Stimulated activated CD8-positive, alpha-beta memory T cell treated with anti-CD3 and anti-CD28 coated beads, Interleukin-7, amount 100 ng/mL, for 1 hour (primary cell): ENCODE results near the gene NDUFA12.
A peak's percentile ranks its signal among the peaks of the same experiment; 100 is the strongest.

Source experiments
- DNase-seq, 2 donors: peaks; one replicate each; pipeline ENCODE4 v3.0.0-alpha.2; 2020; ENCODE audit warnings: low read depth in 2 of 2

The NDUFA12 gene

DNA sequence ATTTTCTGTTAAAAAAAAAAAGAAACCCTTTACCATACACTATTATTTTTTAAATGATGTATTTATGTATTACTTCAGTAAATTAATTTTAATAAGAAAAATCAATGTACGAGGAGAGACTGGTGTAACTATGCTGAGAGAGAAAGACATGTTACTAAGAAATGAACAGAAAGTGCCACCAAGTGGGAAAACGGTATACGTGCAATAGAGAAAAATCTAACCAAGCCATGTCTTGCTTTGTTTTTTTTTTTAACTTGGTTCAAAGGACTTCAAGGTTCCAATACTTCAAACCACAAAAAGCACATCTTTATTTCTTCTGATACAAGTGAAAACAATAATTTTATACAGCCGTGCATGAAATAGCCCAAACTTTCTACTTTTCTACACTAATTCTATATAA is 22.9 kb downstream of the NDUFA12 start:
- no peak for DNase-seq

DNA sequence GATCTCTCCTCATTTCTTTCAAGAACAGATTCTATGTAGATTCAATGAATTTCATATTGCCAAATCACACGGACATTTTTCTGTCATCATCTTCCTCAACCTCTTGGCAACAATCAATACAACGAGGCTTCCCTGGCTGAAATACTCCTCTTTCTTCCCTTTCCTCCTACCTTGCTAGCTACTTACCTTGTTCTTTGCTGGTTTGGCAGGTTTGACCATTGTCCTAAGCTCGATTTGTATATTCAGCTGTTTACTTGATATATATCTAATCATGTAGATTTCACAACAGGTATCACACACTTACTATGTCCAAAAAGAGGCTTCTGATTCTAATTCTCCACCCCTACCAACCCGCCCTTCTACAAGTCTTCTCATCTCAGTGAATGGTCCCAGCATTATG is 23.6 kb downstream of the NDUFA12 start:
- no peak for DNase-seq

GRCh38 chr12:94977766-94978468 is 25.6 kb downstream of the NDUFA12 start:
- DNase-seq, result no peak

DNA sequence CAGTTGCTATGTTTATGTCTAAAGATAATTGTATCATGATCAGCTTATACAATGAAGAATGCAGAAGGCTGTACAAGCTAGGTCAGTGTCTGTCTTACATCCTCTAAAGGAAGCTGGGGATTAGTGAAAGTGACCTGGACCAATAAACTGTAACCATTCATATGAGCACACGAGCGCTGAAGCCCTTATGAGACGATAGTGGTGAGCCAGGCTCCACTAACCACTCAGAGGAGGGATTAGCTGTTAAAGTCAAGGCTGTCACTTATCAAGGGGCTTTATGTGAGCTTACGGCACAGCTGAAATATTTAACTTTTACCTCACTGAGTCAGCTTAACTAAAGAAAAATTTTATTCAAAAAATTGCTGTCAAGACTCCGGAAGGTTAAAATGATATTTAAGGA is 30.3 kb downstream of the NDUFA12 start:
- no peak for DNase-seq

- no peak for DNase-seq
Observed at GRCh38 chr12:94972795-94973194, 30.7 kb downstream of the NDUFA12 start.

- DNase-seq, result no peak
Observed at GRCh38 chr12:94971923-94972322, 31.6 kb downstream of the NDUFA12 start.

DNA sequence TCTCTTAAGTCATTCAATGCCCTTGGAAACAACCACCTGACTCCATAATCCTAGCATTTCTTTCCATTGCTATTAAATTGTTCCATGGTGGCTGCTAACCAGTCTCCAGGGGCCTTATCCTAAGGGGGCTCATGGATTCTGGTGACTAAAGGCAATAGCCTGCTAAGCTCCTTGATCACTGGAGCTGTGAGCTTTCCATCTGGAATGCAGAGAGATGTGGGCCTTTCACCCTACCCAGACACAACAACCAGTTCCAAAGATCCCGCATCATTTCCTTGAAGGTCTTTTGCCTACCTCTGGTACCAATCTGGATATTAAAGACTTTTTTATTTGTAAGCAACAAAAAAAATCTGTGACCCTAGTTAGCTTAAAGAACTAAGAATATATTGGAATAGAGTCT is 32.9 kb downstream of the NDUFA12 start:
- DNase-seq, result no peak

DNA sequence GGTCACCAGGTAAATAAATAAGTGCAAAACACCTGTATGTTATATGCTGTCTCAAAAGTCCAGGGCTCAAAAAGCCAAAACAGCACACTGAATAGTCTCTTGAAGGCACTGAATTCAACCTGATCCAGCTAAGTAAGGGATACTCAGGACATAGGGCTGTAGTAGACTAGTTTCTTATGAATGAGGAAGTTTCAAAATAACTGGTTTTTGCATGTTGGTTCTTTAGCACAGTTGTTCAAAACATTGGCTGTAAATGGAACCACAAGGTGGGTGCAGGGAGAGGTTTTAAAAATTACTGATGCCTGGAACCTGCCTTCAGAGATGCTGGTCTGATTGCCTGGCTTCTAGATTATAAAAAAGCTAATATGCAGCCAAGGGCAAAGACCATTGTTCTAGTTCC is 34.1 kb downstream of the NDUFA12 start:
- no peak for DNase-seq

GRCh38 chr12:94965982-94966630 is 37.4 kb downstream of the NDUFA12 start:
- no peak for DNase-seq

- no peak for DNase-seq
Observed at GRCh38 chr12:94963649-94964048, 39.8 kb downstream of the NDUFA12 start.

- DNase-seq, result no peak
Observed at GRCh38 chr12:94962670-94963069, 40.8 kb downstream of the NDUFA12 start.

- no peak for DNase-seq
Observed at GRCh38 chr12:94961911-94962310, 41.6 kb downstream of the NDUFA12 start.

- DNase-seq, result no peak
Observed at GRCh38 chr12:94961256-94961824, 42.2 kb downstream of the NDUFA12 start.

GRCh38 chr12:94957006-94957405 is 46.5 kb downstream of the NDUFA12 start:
- no peak for DNase-seq

GRCh38 chr12:94954948-94955592 is 48.4 kb downstream of the NDUFA12 start:
- no peak for DNase-seq

- no peak for DNase-seq
Observed at GRCh38 chr12:94954029-94954685, 49.3 kb downstream of the NDUFA12 start.

- no peak for DNase-seq
Observed at GRCh38 chr12:94952325-94952724, 51.2 kb downstream of the NDUFA12 start.

DNA sequence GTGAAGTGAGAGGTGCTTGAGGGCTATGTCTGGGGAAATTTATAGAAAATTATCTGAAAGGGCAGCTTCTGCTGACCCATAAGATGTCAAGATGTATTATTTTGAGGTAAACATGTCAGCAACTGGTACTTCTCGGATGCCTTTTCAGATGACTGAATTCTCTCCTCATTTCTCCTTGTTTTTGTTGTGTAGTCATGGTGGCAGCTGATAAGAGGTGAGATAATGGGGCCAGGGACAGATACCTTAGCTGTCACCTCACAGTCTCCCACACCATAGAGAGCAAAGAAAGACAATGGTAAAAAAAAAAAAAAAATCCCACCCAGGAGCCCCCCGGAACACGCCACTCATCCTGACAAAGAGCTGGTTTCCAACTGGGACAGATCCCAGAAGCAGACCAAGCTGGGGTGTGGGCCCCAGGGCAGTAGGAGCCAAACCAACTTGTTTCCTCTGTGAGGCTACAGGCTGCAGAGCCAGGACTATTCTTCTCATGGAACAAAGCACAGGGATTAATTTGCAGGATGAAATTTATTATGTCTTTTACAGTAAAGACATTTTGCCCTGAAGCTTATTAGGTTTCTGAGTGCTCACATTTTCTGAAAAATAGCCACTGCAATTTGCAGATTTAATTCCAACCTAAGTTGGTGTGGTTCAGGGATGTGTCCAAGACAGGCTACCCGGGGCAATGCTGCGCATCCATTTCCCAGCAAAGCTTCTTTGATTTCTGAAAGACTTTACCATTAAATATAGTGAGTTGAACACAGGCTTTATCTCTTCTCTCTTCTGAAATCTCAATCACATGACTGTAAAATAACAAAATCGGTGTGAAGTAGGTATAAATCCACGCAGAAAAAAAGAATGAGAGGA is 52.2 kb downstream of the NDUFA12 start:
- DNase-seq, result no peak

DNA sequence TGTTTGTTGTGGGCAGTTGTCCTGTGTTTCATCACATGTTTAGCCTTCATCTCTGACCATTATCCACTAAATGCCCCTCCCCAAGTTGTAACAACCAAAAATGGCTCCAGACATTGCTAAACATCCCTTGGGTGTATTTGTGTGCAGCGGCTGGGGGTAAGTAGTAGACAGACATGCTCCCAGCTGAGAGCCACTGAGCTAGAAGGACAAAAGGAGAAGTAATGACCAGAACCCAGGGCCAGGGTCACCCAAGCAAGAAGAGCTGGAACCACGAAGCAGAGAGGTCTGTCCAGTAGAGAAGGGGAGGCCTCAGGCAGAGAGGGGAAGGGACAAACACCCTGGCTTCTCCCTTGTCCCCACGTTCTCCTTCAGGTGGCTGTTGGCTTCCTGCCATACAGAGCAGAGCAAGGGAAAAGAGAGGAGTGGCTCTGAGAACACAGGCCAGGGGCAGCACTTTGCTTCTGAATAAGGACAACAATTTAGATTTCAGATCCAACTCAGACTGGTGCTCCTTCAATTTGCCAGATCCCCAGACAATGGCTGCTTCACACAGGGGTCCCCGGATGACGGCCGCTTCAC is 55.2 kb downstream of the NDUFA12 start:
- DNase-seq, result no peak

GRCh38 chr12:94942663-94943062 is 60.8 kb downstream of the NDUFA12 start:
- no peak for DNase-seq

DNA sequence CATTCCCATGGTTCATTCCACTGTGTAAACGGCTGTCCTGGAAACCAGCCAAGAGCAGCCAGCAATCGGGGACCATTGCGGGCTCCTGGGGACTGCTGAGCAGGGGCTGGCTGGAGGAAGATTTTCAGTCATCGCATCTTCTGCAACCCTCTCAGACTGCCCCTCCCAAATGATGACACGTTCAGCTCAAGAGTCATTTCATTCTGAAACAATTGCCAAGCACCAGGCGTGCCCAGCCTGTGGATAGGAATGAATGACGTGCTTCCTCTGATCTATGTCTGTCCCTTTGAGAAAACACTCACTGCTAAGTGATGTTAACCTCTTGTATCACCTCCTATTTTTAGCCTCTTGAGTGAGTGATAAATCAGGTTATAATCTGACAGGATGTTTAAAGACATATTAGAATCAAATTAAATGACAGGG is 62.0 kb downstream of the NDUFA12 start:
- peak; percentile 6 to 20 for DNase-seq
